Smooth muscle cell (in vitro differentiated cells): ENCODE data around the gene PARPBP. TPM values are rescaled to one million over a fixed set of nuclear protein-coding genes. Genes with fewer than 3 reads are reported as not detected.

ENCODE experiments used
- polyA plus RNA-seq: library from polyadenylated mRNA; unstranded; fragments of >200 nt; fragmentation: Nextera tagmentation; extraction: Ambion mirVana; gene quantifications from 2 replicates; pipeline ENCODE4 v1.2.1, GENCODE V29; 2016
- small RNA-seq: library from RNA; depleted of rRNA; stranded (forward); fragments of <200 nt; gene quantifications from one replicate; pipeline ENCODE3, GENCODE V24; 2014
- total RNA-seq: library from RNA; depleted of rRNA; stranded (reverse); fragments of >200 nt; gene quantifications from 2 replicates; pipeline ENCODE4 v1.2.3, GENCODE V29; 2014

Gene PARPBP
- total and polyA plus RNA-seq, 2 experiments from 2014 or later = 3.7 to 7.9 TPM

Small RNAs within 50 kb of the gene (small RNA-seq; reads per million reads assigned to genes)
- not detected for gene RN7SL793P

Other genes starting within 250 kb of the PARPBP start
- gene DRAM1, start 242.6 kb upstream of the PARPBP start, total RNA-seq = 22.7 and 29.3 TPM in 2 replicates
- gene DRAM1, start 242.6 kb upstream of the PARPBP start, polyA plus RNA-seq = 29.5 and 31.2 TPM in 2 replicates
- 53.2 and 58.5 TPM in 2 replicates for gene WASHC3, start 58.2 kb upstream of the PARPBP start, total RNA-seq
- 70.1 and 71.7 TPM in 2 replicates for gene WASHC3, start 58.2 kb upstream of the PARPBP start, polyA plus RNA-seq
- gene NUP37, start 69 bp upstream of the PARPBP start, total RNA-seq = 49.2 and 57.6 TPM in 2 replicates
- 35.7 and 38.1 TPM in 2 replicates for gene NUP37, start 69 bp upstream of the PARPBP start, polyA plus RNA-seq
- gene PMCH, start 77.7 kb downstream of the PARPBP start, total RNA-seq = not detected in 2 replicates
- not detected in 2 replicates for gene PMCH, start 77.7 kb downstream of the PARPBP start, polyA plus RNA-seq